Activated CD4-positive, alpha-beta T cell treated with anti-CD3 and anti-CD28 coated beads, Interleukin-2, amount 50 U/mL, for 48 hours (primary cell): ENCODE data around the gene KIAA0825.

Experiments
- DNase-seq, 2 experiments: peaks; one replicate each; pipeline ENCODE4 v3.0.0-alpha.2; 2020

Gene KIAA0825

DNA sequence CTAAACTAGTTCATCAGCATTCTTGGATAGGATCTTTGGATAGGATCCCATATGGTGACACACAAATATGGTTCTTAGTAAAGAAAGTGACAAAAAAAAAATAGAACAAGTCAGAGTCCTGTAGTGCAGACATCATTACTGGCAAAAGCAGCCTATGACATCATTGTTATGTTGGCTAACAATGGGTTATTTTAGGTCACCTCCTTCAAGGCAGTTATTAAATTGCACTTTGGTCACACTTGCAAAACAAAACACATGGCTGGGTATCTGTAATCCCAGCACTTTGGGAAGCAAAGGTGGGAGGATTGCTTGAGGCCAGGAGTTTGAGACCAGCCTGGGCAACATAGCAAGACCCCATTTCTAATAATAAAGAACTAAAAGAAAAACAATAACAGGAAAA is 185.9 kb downstream of the KIAA0825 start:
- no peak for DNase-seq

DNA sequence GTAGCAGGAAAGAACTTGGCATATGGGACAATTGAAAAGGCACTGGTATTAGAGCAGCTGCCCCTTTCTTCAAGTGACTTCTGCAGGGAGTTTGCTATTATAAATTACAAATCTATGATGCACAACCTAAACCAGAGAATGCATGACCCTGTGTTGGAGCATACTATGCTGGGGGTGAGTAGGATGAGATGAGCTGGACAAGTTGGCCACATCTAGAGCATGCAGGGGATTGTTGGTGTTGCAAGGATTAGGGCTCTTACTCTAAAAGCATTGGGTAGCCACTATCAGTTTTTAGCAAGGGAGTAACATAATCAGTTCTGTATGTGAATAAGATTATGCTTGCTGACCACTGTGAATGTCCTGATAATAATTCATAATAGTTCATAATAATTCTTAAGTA is 186.7 kb downstream of the KIAA0825 start:
- DNase-seq: no peak

DNA sequence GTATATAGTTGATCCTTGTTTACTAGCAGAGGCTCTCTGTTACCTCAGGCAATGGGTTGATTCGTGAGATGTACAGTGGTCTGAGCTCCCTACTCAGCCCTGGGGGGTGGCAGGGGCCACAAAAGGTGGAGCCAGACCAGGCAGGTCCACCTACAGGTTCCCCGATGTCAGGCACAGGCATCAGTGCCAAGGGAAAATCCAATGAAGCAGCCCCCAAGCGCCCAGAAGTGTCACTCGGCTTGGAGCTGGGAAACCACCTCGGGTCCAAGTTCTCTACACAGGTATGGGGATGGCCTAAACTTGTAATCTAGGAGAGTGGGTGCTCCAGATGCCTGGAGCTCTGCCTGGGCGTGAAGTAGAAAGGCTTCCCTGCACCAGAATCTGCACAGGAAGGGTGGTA is 188.8 kb downstream of the KIAA0825 start:
- no peak for DNase-seq

DNA sequence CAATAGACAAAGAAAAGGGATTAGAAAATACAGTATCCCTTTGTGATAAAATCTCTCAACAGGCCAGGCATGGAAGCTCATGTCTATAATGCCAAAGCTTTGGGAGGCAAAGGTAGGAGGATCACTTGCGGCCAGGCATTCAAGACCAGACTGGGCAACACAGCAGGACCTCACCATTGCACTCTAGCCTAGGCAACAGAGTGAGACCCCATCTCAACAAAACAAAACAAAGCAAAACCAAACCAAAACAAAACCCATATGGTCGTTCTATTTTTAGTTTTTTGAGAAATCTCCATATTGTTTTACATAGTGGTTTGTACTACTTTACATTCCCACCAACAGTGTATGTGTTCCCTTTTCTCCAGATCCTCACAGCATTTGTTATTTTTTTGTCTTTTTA is 193.0 kb downstream of the KIAA0825 start:
- no peak for DNase-seq

DNA sequence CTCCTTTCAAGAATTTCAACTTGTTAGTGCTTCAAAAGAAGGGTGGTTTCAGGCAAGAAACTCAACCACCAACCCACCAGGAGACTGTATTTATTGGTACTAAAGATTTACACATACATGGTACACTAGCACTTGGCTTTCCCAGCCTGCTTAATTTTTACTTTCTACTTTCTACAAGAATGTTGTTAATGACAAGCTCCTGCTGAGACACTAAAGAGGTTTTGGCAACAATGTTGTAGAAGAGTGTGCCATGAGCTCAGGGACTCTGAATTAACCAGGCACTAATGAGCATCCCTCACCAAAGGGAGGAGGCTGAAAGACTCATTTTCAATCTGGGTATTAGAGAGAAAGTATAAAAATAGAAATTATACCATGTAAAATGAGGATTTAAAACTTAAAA is 195.0 kb downstream of the KIAA0825 start:
- no peak for DNase-seq

DNA sequence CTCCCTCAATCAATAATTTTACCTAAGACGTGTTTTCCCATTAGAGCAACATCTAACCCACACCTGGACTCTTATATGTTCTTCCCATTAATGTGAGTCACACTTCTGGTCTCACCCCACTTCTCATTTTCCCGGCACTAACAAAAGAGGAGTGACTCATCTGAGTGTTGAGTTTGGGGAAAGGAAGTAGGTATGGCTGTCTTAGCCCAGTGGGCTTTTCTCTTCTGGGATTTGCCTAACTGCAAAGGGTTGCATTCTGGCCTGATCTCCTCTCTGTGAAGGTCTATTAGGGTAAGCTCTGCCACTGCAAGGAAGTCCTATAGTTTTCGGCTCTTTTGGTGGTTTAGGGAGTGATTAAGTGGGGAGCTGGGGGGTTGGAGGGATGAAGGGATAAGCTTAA is 195.6 kb downstream of the KIAA0825 start:
- DNase-seq: no peak

DNA sequence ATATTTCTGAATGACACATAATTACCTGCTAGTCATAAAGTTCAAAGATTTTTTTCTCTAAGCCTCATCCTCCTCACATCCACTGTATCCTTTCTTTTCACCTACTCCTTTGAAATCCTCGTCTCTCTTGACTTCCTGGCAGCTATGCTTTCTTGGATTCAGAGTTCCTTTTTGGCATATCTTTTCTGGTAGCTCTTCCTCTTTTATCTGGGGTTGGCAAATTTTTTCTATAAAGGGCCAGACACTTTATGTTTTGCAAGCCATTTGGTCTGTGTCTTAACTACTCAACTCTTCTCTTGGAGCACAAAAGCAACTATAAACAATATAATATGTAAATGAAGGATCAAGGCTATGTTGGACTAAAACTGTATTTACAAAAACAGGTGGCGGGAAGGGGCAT is 197.5 kb downstream of the KIAA0825 start:
- no peak for DNase-seq

DNA sequence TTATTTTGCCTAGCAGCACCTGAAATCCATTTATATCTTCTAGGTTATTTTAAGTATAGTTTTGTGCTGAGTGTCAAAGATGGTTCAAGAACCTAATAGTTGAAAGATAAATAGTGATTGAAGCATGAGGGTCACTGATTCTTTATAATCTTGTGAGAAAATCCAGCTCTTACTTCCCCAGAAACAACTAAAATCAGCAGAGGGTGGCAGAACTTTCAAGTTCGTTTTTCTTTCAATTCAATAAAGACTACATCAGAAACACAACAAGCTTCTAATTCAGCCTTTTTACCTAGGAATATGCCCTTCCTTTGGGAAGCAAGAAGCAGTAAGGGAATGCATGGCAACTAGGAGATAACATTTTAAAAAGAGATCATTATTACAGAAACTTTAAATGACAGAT is 202.6 kb downstream of the KIAA0825 start:
- no peak for DNase-seq

DNA sequence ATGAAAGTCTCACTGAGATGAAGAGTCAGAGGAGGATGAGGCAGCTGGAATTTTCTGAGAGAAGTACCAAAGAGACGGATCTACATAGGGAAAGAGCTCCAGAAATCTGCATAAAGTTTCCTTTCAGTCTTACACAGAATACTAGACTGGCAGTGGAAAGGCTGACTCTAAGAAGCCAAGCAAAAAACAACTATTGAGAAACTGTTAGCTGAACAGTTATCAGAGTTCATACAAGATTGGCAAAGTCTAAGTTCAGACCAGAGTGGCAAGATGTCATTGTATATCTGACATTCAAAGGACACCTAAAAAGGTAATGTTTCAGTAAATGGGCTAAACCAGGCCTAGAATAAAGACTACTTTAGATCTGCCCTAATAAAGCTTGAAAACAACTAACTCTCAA is 209.0 kb downstream of the KIAA0825 start:
- no peak for DNase-seq

DNA sequence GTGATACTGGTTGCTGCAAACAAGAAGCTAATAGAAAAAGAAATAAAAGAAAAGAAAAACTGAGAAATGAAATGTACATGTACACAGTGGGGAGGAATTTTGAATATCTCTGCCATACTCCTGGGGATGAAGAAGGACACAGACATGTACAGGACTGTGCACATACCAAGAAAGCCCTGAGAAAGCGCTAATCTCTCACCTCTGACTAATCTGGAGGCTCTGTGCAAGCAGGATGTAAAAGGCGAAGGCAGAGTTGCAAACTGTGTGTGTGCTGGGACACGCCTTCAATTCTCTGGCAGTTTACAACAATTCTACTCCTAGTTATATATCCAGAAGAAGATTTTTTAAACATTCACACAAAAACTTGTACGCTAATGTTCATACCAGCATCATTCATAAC is 211.4 kb downstream of the KIAA0825 start:
- DNase-seq: no peak

DNA sequence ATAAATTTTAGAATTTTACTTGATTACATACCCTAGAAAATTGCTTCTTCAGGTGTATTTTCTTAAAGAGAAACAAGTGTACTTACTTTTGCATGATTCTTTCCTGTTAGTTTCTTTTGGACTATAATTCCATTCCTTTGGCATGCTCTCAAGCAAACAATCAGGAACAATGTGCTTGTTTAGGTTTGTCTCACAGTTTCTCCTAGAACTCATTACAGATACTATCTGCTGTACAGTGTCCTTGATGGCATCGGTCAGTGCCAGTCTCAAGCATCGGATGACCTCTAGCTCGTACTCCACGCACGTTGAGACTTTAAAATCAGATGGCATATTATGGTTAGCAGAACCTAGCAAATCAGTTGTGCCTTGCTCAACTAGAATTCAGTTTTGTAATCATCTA is 214.9 kb downstream of the KIAA0825 start:
- no peak for DNase-seq

DNA sequence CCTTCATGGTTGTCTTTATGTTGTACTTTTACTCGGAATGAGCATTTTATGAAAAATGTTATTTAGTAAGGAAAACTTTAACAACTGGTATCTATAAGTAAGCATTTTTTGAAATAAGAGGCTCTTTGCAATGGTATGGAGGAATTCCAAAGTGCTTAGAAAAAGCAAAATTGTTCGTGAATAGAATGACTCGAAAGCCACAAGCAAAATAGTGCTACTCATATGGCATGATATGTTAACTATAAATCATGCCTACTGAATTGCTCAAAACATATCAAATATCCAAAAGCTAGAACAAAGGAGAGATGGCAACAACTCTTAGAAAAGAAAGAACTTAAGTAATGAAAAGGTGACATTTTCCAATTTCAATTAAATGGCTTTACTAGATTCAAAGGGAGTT is 216.3 kb downstream of the KIAA0825 start:
- no peak for DNase-seq

DNA sequence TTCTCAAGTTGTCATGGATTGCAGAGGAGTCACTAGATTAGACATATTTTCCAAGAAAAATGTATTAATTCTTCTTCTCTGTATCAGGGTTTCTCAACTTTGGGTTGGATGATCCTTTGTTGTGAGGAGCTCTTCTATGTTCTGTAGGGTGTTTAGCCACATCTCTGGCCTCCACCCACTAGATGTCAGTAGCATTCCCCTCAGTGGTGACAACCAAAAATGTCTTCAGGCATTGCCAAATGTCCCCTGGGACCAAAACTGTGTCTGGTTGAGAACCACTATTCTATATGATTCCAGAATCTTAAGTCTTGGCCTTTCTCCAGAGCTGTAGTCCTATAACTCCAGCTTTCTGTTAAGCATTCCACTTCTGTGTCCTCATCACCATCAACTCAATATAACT is 220.9 kb downstream of the KIAA0825 start:
- DNase-seq: no peak

DNA sequence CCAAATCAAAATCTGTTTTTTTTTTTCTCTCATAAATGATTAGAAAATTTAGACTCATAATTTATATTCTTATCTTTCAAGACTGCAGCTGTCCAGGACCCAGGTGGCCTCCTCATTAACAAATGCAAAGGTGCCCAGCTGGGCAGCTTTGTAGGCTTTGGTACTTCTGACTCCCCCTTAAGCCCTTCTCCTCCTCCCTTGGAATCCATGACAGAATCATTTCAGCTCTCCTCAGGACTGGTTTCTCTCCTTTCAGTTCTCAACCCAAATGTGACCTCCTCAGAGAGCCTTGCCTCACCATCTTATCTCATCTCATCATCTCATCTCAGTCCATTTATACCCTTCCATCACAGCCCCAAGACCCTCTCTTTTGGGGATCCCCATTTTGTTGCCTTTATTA is 221.7 kb downstream of the KIAA0825 start:
- no peak for DNase-seq

DNA sequence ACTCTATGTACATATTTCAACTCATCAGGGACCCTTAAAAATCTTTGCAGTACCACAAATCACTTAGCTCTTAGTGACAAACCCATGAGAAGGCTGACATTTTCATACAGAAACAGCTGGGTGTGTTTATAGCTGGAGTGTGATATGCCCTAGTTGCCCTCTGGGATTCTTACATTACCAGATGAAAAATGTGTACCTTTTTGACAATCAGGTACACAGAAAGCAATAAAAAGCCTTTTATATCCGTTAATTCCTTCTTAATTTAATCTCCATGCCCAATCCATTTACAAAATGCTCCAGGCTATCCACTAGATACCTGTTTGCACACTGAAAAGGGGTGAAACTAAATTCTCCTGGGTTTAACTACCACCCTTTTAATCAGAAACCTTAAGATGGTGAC is 222.9 kb downstream of the KIAA0825 start:
- no peak for DNase-seq

DNA sequence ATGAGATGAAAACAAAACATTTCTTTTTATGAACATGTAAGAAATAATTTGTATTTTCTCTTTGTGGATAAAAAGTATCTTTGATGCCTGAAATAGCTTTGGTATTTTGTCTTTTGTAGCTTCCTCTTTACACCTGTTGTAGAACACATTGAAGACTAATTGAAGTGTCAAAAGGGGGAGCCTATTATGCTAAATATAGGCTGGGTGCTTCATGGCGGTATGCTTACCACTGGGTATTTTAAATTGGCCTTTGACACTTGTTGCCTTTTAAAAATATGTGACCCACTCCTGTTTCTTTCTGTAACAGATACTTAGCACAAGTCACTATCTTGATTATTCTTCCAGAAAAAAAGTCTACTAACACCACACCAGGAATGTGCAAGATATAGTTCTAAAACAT is 226.4 kb downstream of the KIAA0825 start:
- DNase-seq: no peak

DNA sequence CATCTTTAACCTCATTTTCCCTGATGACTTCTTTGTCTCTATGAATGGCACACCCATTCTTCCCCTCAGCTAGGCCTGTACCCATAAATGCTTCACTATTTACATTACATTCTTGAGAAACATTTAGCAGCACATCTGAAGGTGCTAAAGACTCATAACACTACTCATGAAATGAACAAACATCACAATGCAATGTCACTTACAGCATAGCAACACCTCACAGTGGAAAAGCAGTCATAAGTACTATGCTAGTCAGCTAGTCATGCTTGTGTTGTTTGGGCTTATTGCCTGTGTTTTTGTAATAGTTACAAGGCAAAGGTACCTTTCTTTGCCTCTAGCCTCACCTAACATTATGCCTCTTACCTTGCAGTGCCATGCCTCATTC is 228.9 kb downstream of the KIAA0825 start:
- no peak for DNase-seq

DNA sequence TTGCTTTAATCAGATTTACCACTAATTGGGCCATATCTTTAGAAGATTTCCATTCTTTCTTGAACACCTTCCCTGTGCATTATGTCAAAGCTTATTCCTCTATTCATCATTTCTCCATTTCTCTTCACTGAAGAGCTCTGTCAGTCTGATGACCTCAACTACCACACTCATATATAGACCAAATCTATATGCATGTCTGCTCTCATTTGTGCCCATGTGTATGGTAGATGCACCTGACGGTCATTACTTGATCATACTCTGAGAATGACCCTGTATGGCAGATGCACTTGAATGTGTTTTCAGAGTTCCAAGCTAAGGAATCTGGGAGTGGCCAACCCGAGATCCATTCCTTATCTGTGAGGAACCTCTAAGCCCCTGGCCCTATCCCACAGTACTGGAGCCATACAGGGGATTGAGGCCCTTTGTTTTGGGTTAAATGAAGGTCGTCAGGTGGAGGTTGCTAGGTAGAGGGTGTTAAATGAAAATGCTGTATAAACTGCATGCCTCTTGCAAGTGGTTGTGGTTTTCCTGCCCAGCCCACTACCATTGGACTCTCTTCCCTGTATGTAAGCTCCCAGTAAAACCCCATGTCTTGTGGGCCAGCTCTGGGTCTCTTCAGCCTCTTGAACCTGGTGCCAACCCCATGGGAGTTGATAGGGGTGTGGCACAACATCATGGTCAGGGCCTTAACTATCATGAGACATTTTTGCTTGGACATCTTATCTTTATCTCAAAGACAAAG is 229.5 kb downstream of the KIAA0825 start:
- DNase-seq: no peak

DNA sequence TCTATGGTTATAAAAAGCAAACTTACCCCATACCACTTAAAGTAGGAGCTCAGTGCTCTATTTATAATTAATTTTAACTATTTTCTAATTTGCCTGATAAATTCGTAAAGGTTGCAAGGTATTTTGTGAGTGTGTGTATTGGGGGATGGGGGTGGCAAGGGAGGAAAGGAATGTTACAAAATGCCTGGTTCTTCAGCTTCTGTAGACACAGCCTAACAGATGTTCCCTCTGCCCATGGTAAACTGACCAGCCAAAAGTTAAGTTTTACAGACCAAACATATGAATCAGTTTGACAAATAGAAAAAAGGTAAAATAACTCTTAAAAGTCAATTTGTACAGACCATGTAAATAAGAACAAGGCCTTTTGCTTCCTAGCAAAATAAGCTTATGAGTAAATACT is 232.6 kb downstream of the KIAA0825 start:
- DNase-seq: no peak

DNA sequence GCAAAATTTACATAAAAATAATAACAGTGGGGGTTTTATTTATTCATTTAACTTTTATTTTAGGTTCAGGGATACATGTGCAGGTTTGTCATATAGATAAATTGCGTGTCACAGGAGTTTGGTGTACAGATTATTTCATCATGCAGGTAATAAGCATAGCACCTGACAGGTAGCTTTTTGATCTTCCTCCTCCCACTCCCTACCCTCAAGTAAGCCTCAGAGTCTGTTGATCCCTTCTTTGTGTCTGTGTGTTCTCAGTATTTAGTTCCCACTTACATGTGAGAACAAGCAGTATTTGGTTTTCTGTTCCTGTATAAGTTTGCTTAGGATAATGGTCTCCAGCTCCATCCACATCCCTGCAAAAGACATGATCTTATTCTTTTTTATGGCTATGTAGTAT is 240.3 kb downstream of the KIAA0825 start:
- no peak for DNase-seq

DNA sequence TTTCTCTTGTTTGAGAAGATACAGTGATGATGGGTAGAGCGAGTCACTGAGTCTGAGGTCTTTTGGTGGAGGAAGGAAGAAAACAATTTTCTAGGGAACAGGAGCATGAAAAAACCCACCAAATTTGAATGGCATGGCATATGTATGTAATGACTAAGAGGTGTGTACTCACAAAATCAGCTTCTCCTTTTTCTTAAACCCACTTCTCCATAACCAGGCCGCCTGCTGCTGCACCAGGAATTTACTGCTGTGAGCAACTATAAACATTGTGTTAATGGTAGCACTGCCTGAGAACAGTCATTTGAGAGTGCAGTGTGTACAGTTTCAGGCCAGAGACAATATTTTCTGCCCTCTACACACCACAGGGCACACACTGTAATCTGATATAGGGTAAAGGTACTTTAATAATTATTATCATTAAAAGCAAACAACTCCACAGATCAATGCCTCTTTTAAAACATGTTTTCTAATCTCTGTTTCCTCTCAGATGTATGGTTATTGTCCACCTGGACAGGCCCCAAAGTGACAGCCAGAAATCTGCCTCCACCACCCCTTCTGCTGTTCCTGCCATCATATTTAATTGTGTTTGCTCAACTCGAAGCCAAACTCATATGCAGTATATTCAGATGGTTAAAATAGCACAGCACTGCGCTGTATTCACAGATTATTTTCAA is 241.6 kb downstream of the KIAA0825 start:
- no peak for DNase-seq

DNA sequence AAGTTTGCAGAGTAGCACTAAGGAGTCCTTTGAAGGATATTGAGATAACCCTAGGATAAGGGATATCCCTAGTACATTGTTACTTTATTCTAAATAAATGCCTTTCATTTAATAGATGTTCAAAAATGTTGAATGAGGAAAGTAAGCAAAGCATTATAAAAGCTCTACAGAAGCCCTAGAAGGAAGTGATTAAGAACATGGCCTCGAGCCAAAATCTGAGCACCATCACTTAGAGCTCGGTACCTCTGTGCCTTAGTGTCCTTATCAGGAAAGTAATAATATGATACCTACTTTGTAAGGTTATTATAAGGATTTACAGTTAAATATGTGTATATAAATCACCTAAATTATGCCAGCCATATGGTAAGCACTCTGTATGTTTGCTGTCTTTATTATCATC is 242.6 kb downstream of the KIAA0825 start:
- no peak for DNase-seq

DNA sequence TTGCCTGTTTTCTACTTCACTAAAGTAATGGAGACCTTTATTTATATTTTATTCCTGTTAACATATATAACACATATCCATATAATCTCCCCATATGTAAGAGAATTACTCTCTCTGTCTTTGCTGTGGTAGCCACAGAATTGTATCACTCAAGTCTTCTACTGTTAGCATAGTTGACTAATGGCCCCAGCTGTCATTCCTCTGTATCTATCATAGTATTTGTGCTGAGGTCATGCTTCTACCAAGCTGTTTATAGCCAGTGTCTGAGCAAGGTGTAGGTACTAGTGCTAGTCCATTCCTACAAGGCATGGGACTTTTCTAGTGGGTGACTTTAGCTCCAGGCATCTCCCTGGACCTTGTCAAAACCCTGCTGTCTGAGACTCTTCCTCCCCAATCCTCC is 244.1 kb downstream of the KIAA0825 start:
- DNase-seq: no peak

DNA sequence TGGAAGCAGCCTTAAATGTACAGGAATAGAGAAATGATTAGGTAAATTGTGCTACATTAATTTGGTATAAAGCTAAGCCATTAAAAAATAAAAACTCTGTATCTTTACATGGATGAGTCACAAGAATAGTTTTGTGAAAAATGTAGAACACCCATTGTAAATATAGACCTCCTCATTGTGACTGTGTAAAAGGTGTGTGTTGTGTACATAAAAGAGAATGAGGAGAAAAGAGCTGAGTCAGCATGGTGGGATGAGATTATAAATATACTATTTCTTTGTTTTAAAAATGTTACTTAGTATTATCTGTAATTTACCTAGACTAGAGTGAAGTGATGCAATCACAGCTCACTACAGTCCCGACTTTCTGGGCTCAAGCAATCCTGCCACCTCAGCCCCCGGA is 250.5 kb downstream of the KIAA0825 start:
- no peak for DNase-seq

DNA sequence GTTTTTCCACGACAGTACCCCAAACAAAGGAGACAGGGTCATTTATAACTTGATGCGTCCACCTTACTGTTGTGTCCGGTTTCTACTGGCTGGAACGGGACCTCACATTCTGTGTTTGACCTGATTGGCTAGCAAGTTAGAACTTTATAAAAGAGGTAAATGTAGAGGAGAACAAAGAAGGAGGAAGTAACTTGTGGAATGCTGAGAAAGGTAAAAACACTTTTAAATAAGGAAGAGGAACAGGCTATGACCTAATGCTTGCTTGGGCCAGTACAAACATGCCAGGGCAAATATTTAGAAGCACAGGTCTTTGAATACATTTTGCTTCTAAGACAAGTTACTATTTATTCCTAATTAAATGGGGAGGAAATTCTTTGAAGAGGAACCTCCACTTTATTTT is 251.6 kb downstream of the KIAA0825 start:
- DNase-seq: no peak
